ENCODE measurements around the gene ZEB2.

ZEB2 gene

GRCh38 chr2:144519934-144520731 is at the start of gene ZEB2:
TSS of gene ZEB2 (minus strand) at chr2:144520119. CDS start at chr2:144517350, 2,769 bp downstream.
- peak; percentile 39 for DNase-seq

- DNase-seq, result no peak
Measured at GRCh38 chr2:144567745-144568144, 47.8 kb upstream of the ZEB2 start.

- no peak for DNase-seq
Measured at GRCh38 chr2:144566448-144566847, 46.5 kb upstream of the ZEB2 start.

- DNase-seq, result no peak
Measured at GRCh38 chr2:144560251-144560650, 40.3 kb upstream of the ZEB2 start.

- DNase-seq, result no peak
Measured at GRCh38 chr2:144559681-144560080, 39.8 kb upstream of the ZEB2 start.

- DNase-seq, result no peak
Measured at GRCh38 chr2:144559242-144559641, 39.3 kb upstream of the ZEB2 start.

- no peak for DNase-seq
Measured at GRCh38 chr2:144554492-144555210, 34.7 kb upstream of the ZEB2 start.

- no peak for DNase-seq
Measured at GRCh38 chr2:144553379-144553778, 33.5 kb upstream of the ZEB2 start.

- no peak for DNase-seq
Measured at GRCh38 chr2:144552821-144553220, 32.9 kb upstream of the ZEB2 start.

- DNase-seq, result no peak
Measured at GRCh38 chr2:144550911-144551310, 31.0 kb upstream of the ZEB2 start.

- DNase-seq, result no peak
Measured at GRCh38 chr2:144550084-144550483, 30.2 kb upstream of the ZEB2 start.

GRCh38 chr2:144548532-144549191 is 28.7 kb upstream of the ZEB2 start:
- DNase-seq, result no peak

- DNase-seq, result no peak
Measured at GRCh38 chr2:144548088-144548487, 28.2 kb upstream of the ZEB2 start.

- no peak for DNase-seq
Measured at GRCh38 chr2:144547494-144547893, 27.6 kb upstream of the ZEB2 start.

- DNase-seq, result no peak
Measured at GRCh38 chr2:144546933-144547332, 27.0 kb upstream of the ZEB2 start.

- no peak for DNase-seq
Measured at GRCh38 chr2:144545787-144546186, 25.9 kb upstream of the ZEB2 start.

GRCh38 chr2:144544053-144544452 is 24.1 kb upstream of the ZEB2 start:
- DNase-seq, result no peak

GRCh38 chr2:144541396-144541795 is 21.5 kb upstream of the ZEB2 start:
- DNase-seq, result no peak

GRCh38 chr2:144539289-144539782 is 19.4 kb upstream of the ZEB2 start:
- no peak for DNase-seq

GRCh38 chr2:144535300-144535699 is 15.4 kb upstream of the ZEB2 start:
- no peak for DNase-seq

GRCh38 chr2:144533221-144533620 is 13.3 kb upstream of the ZEB2 start:
- no peak for DNase-seq

- DNase-seq, result no peak
Measured at GRCh38 chr2:144530596-144530995, 10.7 kb upstream of the ZEB2 start.

- DNase-seq, result no peak
Measured at GRCh38 chr2:144529841-144530240, 9.9 kb upstream of the ZEB2 start.

GRCh38 chr2:144528108-144528507 is 8.2 kb upstream of the ZEB2 start:
- no peak for DNase-seq
